Subcutaneous abdominal adipose tissue (tissue), 5 donors: Measurements from ENCODE around the gene PNPLA5.

Experiments used
- H3K27ac ChIP-seq: one replicate; pipeline ENCODE4 v1.7.0; 2013; ENCODE audit warnings: low read depth, mild to moderate bottlenecking, inconsistent platforms, low read length, moderate library complexity
- H3K27me3 ChIP-seq, 5 donors: one replicate each; pipeline ENCODE4 v1.7.0; 2013; ENCODE audit warnings: low read length in 5 of 5, inconsistent platforms in 1 of 5; ENCODE audit not compliant: control insufficient read depth in 5 of 5, insufficient read depth in 4 of 5
- H3K36me3 ChIP-seq, 5 donors: one replicate each; pipeline ENCODE4 v1.7.0; 2013; ENCODE audit warnings: low read length in 5 of 5; ENCODE audit not compliant: control insufficient read depth in 5 of 5, insufficient read depth in 5 of 5
- H3K4me1 ChIP-seq, 5 donors: one replicate each; pipeline ENCODE4 v1.7.0; 2013; ENCODE audit warnings: low read length in 5 of 5, mild to moderate bottlenecking in 3 of 5, moderate library complexity in 1 of 5; ENCODE audit not compliant: control insufficient read depth in 5 of 5, insufficient read depth in 5 of 5
- H3K4me3 ChIP-seq, 5 donors: one replicate each; pipeline ENCODE4 v1.7.0; 2013; ENCODE audit warnings: low read length in 5 of 5, low read depth in 1 of 5
- H3K9ac ChIP-seq, 5 donors: one replicate each; pipeline ENCODE4 v1.7.0; 2013; ENCODE audit warnings: low read length in 5 of 5, mild to moderate bottlenecking in 4 of 5, moderate library complexity in 3 of 5
- H3K9me3 ChIP-seq, 5 donors: one replicate each; pipeline ENCODE4 v1.7.0; 2013; ENCODE audit warnings: low read length in 5 of 5; ENCODE audit not compliant: control insufficient read depth in 5 of 5
- donor health status: healthy.
- donor health status: healthy.
- donor health status: healthy.
- donor health status: healthy.
- donor health status: healthy.

PNPLA5 gene

GRCh38 chr22:43923631-43924464 lies 32.0 kb upstream of the PNPLA5 start, which contains the start of gene PNPLA3:
TSS of gene PNPLA3 (plus strand) at chr22:43923805. CDS start at chr22:43923912, 107 bp downstream.
- Histone ChIP-seq H3K27ac (peak within 1 kb of the TSS; percentile 79), H3K9me3 (peaks cover 0 to 3% (median 0%) of the 10 kb centered on the region in 5 donors), H3K36me3 (no peaks in the 10 kb centered on the region), H3K4me1 (peaks cover 0 to 73% (median 13%) of the 10 kb centered on the region in 5 donors), H3K27me3 (peaks cover 0 to 3% (median 0%) of the 10 kb centered on the region in 5 donors), H3K4me3 (peak within 1 kb of the TSS; percentile 52 to 68 (median 60)), H3K9ac (peak within 1 kb of the TSS in 1 of 5 donors; percentile 54)

- no peaks in the 10 kb centered on the region for H3K36me3 ChIP-seq
- H3K9me3 ChIP-seq: peaks cover 0 to 3% (median 0%) of the 10 kb centered on the region in 5 donors
- peak overlapping the region in 1 of 5 donors; percentile 39 for H3K9ac ChIP-seq
- peak overlapping the region; percentile 24 for H3K27ac ChIP-seq
- H3K4me1 ChIP-seq: peaks cover 0 to 68% (median 13%) of the 10 kb centered on the region in 5 donors
- peaks cover 0 to 3% (median 0%) of the 10 kb centered on the region in 5 donors for H3K27me3 ChIP-seq
- peak overlapping the region; percentile 26 to 68 (median 59) for H3K4me3 ChIP-seq
Measured at GRCh38 chr22:43923191-43923590, 31.4 kb upstream of the PNPLA5 start.

GRCh38 chr22:43922123-43922522 lies 30.3 kb upstream of the PNPLA5 start:
- Histone ChIP-seq H3K9me3 (peaks cover 0 to 3% (median 0%) of the 10 kb centered on the region in 5 donors), H3K4me1 (peaks cover 0 to 64% (median 13%) of the 10 kb centered on the region in 5 donors), H3K27ac (no peak overlapping the region), H3K36me3 (no peaks in the 10 kb centered on the region), H3K27me3 (peaks cover 0 to 3% (median 0%) of the 10 kb centered on the region in 5 donors), H3K4me3 (no peak overlapping the region), H3K9ac (no peak overlapping the region)

GRCh38 chr22:43921370-43921769 lies 29.6 kb upstream of the PNPLA5 start:
- Histone ChIP-seq H3K36me3 (no peaks in the 10 kb centered on the region), H3K4me3 (no peak overlapping the region), H3K9me3 (peaks cover 0 to 3% (median 0%) of the 10 kb centered on the region in 5 donors), H3K9ac (no peak overlapping the region), H3K27me3 (peaks cover 0 to 3% (median 0%) of the 10 kb centered on the region in 5 donors), H3K27ac (no peak overlapping the region), H3K4me1 (peaks cover 0 to 59% (median 13%) of the 10 kb centered on the region in 5 donors)

- Histone ChIP-seq H3K36me3 (no peaks in the 10 kb centered on the region), H3K4me3 (no peak overlapping the region), H3K27ac (no peak overlapping the region), H3K4me1 (peaks cover 0 to 40% (median 13%) of the 10 kb centered on the region in 5 donors), H3K27me3 (peaks cover 0 to 3% (median 0%) of the 10 kb centered on the region in 5 donors), H3K9ac (no peak overlapping the region), H3K9me3 (peaks cover 0 to 2% (median 0%) of the 10 kb centered on the region in 5 donors)
Measured at GRCh38 chr22:43919106-43919973, 27.5 kb upstream of the PNPLA5 start.

- H3K36me3 ChIP-seq: no peaks in the 10 kb centered on the region
- H3K27me3 ChIP-seq: peaks cover 0 to 3% (median 0%) of the 10 kb centered on the region in 5 donors
- H3K9me3 ChIP-seq: no peaks in the 10 kb centered on the region
- no peak overlapping the region for H3K4me3 ChIP-seq
- peaks cover 0 to 28% (median 2%) of the 10 kb centered on the region in 5 donors for H3K4me1 ChIP-seq
- no peak overlapping the region for H3K9ac ChIP-seq
- H3K27ac ChIP-seq: no peak overlapping the region
Measured at GRCh38 chr22:43917521-43917920, 25.7 kb upstream of the PNPLA5 start.

- H3K9ac ChIP-seq: no peak overlapping the region
- H3K9me3 ChIP-seq: no peaks in the 10 kb centered on the region
- H3K36me3 ChIP-seq: no peaks in the 10 kb centered on the region
- H3K27ac ChIP-seq: no peak overlapping the region
- H3K4me1 ChIP-seq: no peaks in the 10 kb centered on the region
- no peak overlapping the region for H3K4me3 ChIP-seq
- H3K27me3 ChIP-seq: peaks cover 0 to 7% (median 2%) of the 10 kb centered on the region in 5 donors
Measured at GRCh38 chr22:43911351-43911750, 19.5 kb upstream of the PNPLA5 start.

- Histone ChIP-seq H3K27me3 (peaks cover 2 to 7% (median 4%) of the 10 kb centered on the region in 5 donors), H3K27ac (no peak overlapping the region), H3K4me3 (no peak overlapping the region), H3K9me3 (no peaks in the 10 kb centered on the region), H3K4me1 (no peaks in the 10 kb centered on the region), H3K9ac (no peak overlapping the region), H3K36me3 (no peaks in the 10 kb centered on the region)
Measured at GRCh38 chr22:43910178-43910695, 18.4 kb upstream of the PNPLA5 start.

- H3K9ac ChIP-seq: no peak overlapping the region
- no peak overlapping the region for H3K4me3 ChIP-seq
- no peak overlapping the region for H3K27ac ChIP-seq
- H3K36me3 ChIP-seq: no peaks in the 10 kb centered on the region
- H3K27me3 ChIP-seq: peaks cover 2 to 10% (median 7%) of the 10 kb centered on the region in 5 donors
- no peaks in the 10 kb centered on the region for H3K9me3 ChIP-seq
- H3K4me1 ChIP-seq: no peaks in the 10 kb centered on the region
Measured at GRCh38 chr22:43909708-43910107, 17.9 kb upstream of the PNPLA5 start.
